GM23338 (cell line): ENCODE measurements around the gene RAB11FIP2. TPM values are rescaled to one million over a fixed set of nuclear protein-coding genes. Genes with fewer than 3 reads are reported as not detected.
"Not testable (repeated sequence)": the region's sequence is repeated elsewhere in the genome, so short reads cannot be mapped to it uniquely, and the experiment has no call there.

Experiments
- ATAC-seq: fragments of 200-7000 bp; cut with Tn5 transposase; 3 replicates; pipeline ENCODE4 v1.9.1; 2020
- DNase-seq: peaks from one replicate; pipeline ENCODE4 v3.0.0-alpha.2; 2015; ENCODE audit warnings: low spot score
- H2AFZ ChIP-seq: fragments of 200-600 bp; sonication (generic); 2 replicates; pipeline ENCODE4 v1.8.0; 2016; ENCODE audit warnings: antibody characterized with exemption, mild to moderate bottlenecking, moderate library complexity
- H3F3A ChIP-seq: fragments of 200-600 bp; sonication (generic); replicated peaks from 2 replicates; pipeline ENCODE4 v1.8.0; 2017; ENCODE audit warnings: antibody characterized with exemption, mixed run types, low read depth
- H3K27ac ChIP-seq: fragments of 200-600 bp; sonication (generic); 2 replicates; pipeline ENCODE4 v1.6.1; 2016; ENCODE audit warnings: low read depth
- H3K27me3 ChIP-seq: fragments of 200-600 bp; sonication (generic); 2 replicates; pipeline ENCODE4 v1.8.0; 2016; ENCODE audit warnings: mild to moderate bottlenecking, mixed run types, moderate library complexity; ENCODE audit not compliant: insufficient read depth
- H3K36me3 ChIP-seq: fragments of 200-600 bp; sonication (generic); 2 replicates; pipeline ENCODE4 v1.8.0; 2016; ENCODE audit warnings: mild to moderate bottlenecking; ENCODE audit not compliant: insufficient read depth
- H3K4me1 ChIP-seq: fragments of 200-600 bp; sonication (generic); 2 replicates; pipeline ENCODE4 v1.8.0; 2016; ENCODE audit warnings: mild to moderate bottlenecking, moderate library complexity; ENCODE audit not compliant: insufficient read depth
- H3K4me2 ChIP-seq: fragments of 200-600 bp; sonication (generic); 2 replicates; pipeline ENCODE4 v1.7.1; 2017; ENCODE audit warnings: mixed run types
- H3K4me3 ChIP-seq: fragments of 200-600 bp; sonication (generic); 2 replicates; pipeline ENCODE4 v1.6.1; 2016; ENCODE audit warnings: mixed run types
- H3K79me2 ChIP-seq: fragments of 200-600 bp; sonication (generic); replicated peaks from 2 replicates; pipeline ENCODE4 v1.8.0; 2017; ENCODE audit warnings: mild to moderate bottlenecking; ENCODE audit not compliant: insufficient read depth
- H3K9me2 ChIP-seq: fragments of 200-600 bp; sonication (generic); 2 replicates; pipeline ENCODE4 v1.8.0; 2017; ENCODE audit not compliant: insufficient read depth
- H4K20me1 ChIP-seq: fragments of 200-600 bp; sonication (generic); replicated peaks from 2 replicates; pipeline ENCODE4 v1.8.0; 2017; ENCODE audit warnings: mild to moderate bottlenecking; ENCODE audit not compliant: insufficient read depth
- H3K27ac Mint-ChIP-seq: 2 replicates; pipeline ENCODE4 v1.8.0; 2020; ENCODE audit warnings: inconsistent platforms, mild to moderate bottlenecking, moderate library complexity, mixed read lengths
- H3K27me3 Mint-ChIP-seq: 3 replicates; pipeline ENCODE4 v1.8.0; 2022; ENCODE audit warnings: low read depth, mild to moderate bottlenecking, moderate library complexity, mixed read lengths, inconsistent platforms; ENCODE audit not compliant: insufficient read depth, poor library complexity
- H3K36me3 Mint-ChIP-seq: 3 replicates; pipeline ENCODE4 v1.8.0; 2021; ENCODE audit warnings: low read depth, mild to moderate bottlenecking, inconsistent platforms, moderate library complexity, mixed read lengths
- H3K4me1 Mint-ChIP-seq: 3 replicates; pipeline ENCODE4 v1.8.0; 2020; ENCODE audit warnings: mild to moderate bottlenecking, inconsistent platforms, mixed read lengths
- H3K4me3 Mint-ChIP-seq: 3 replicates; pipeline ENCODE4 v1.8.0; 2021; ENCODE audit warnings: moderate library complexity, mild to moderate bottlenecking, inconsistent platforms, mixed read lengths
- H3K9me3 Mint-ChIP-seq: 3 replicates; pipeline ENCODE4 v1.8.0; 2020; ENCODE audit warnings: moderate library complexity, mild to moderate bottlenecking, inconsistent platforms, mixed read lengths
- CREB1 ChIP-seq: fragments of 250-450 bp; sonication (Bioruptor Pico); IDR thresholded peaks from 2 replicates; pipeline ENCODE4 v1.5.0; 2020; ENCODE audit warnings: low read depth, mild to moderate bottlenecking, moderate library complexity
- EZH2 ChIP-seq: fragments of 200-600 bp; sonication (generic); IDR thresholded peaks from one replicate; pipeline ENCODE4 v1.8.0; 2017; ENCODE audit warnings: antibody characterized with exemption, mild to moderate bottlenecking, low read depth; ENCODE audit not compliant: unreplicated experiment
- EZH2phosphoT487 ChIP-seq: fragments of 200-600 bp; sonication (generic); IDR thresholded peaks from one replicate; pipeline ENCODE4 v1.8.1; 2018; ENCODE audit warnings: antibody characterized with exemption; ENCODE audit not compliant: unreplicated experiment
- JUNB ChIP-seq: IDR thresholded peaks from one replicate; pipeline ENCODE4 v1.6.1; 2016; ENCODE audit warnings: antibody characterized with exemption; ENCODE audit not compliant: unreplicated experiment
- POLR2AphosphoS5 ChIP-seq: IDR thresholded peaks from 2 replicates; pipeline ENCODE4 v1.6.1; 2016; ENCODE audit warnings: antibody characterized with exemption, low read depth
- STAT1 ChIP-seq: IDR thresholded peaks from one replicate; pipeline ENCODE4 v1.6.1; 2016; ENCODE audit warnings: antibody characterized with exemption; ENCODE audit not compliant: unreplicated experiment
- ZNF114 ChIP-seq: fragments of 250-450 bp; sonication (Bioruptor Pico); IDR thresholded peaks from 2 replicates; pipeline ENCODE4 v1.5.0; 2020; ENCODE audit warnings: mild to moderate bottlenecking, moderate library complexity
- polyA plus RNA-seq: library from polyadenylated mRNA; unstranded; fragments of >200 nt; fragmentation: Nextera tagmentation; extraction: Ambion mirVana; gene quantifications from 2 replicates; pipeline ENCODE4 v1.2.1, GENCODE V29; 2016
- total RNA-seq: library from RNA; depleted of rRNA; stranded (reverse); fragments of >200 nt; shearing (Covaris generic); gene quantifications from 2 replicates; pipeline ENCODE4 v1.2.3, GENCODE V29; 2014
- TF ChIP-seq, protein P1 (sequence below): fragments of 250-450 bp; sonication (Bioruptor Pico); IDR thresholded peaks from 2 replicates; pipeline ENCODE4 v1.5.0; 2020; ENCODE audit warnings: mild to moderate bottlenecking, moderate library complexity
- TF ChIP-seq, protein P2 (sequence below), 2 experiments: fragments of 200-600 bp in 1 of 2; sonication (generic) in 1 of 2; conservative IDR thresholded peaks; 2 replicates each; pipeline versions ENCODE4 v1.5.1 to v1.6.1; 2016 to 2017; ENCODE audit warnings: antibody characterized with exemption in 2 of 2, low read depth in 2 of 2, mild to moderate bottlenecking in 2 of 2, moderate library complexity in 1 of 2

RAB11FIP2 gene
- total and polyA plus RNA-seq, 2 experiments from 2014 or later, result 16.1 to 17.6 TPM

GRCh38 chr10:118072840-118073239, 26.1 kb upstream of the RAB11FIP2 start (continued):
- TF ChIP-seq, protein P1, sequence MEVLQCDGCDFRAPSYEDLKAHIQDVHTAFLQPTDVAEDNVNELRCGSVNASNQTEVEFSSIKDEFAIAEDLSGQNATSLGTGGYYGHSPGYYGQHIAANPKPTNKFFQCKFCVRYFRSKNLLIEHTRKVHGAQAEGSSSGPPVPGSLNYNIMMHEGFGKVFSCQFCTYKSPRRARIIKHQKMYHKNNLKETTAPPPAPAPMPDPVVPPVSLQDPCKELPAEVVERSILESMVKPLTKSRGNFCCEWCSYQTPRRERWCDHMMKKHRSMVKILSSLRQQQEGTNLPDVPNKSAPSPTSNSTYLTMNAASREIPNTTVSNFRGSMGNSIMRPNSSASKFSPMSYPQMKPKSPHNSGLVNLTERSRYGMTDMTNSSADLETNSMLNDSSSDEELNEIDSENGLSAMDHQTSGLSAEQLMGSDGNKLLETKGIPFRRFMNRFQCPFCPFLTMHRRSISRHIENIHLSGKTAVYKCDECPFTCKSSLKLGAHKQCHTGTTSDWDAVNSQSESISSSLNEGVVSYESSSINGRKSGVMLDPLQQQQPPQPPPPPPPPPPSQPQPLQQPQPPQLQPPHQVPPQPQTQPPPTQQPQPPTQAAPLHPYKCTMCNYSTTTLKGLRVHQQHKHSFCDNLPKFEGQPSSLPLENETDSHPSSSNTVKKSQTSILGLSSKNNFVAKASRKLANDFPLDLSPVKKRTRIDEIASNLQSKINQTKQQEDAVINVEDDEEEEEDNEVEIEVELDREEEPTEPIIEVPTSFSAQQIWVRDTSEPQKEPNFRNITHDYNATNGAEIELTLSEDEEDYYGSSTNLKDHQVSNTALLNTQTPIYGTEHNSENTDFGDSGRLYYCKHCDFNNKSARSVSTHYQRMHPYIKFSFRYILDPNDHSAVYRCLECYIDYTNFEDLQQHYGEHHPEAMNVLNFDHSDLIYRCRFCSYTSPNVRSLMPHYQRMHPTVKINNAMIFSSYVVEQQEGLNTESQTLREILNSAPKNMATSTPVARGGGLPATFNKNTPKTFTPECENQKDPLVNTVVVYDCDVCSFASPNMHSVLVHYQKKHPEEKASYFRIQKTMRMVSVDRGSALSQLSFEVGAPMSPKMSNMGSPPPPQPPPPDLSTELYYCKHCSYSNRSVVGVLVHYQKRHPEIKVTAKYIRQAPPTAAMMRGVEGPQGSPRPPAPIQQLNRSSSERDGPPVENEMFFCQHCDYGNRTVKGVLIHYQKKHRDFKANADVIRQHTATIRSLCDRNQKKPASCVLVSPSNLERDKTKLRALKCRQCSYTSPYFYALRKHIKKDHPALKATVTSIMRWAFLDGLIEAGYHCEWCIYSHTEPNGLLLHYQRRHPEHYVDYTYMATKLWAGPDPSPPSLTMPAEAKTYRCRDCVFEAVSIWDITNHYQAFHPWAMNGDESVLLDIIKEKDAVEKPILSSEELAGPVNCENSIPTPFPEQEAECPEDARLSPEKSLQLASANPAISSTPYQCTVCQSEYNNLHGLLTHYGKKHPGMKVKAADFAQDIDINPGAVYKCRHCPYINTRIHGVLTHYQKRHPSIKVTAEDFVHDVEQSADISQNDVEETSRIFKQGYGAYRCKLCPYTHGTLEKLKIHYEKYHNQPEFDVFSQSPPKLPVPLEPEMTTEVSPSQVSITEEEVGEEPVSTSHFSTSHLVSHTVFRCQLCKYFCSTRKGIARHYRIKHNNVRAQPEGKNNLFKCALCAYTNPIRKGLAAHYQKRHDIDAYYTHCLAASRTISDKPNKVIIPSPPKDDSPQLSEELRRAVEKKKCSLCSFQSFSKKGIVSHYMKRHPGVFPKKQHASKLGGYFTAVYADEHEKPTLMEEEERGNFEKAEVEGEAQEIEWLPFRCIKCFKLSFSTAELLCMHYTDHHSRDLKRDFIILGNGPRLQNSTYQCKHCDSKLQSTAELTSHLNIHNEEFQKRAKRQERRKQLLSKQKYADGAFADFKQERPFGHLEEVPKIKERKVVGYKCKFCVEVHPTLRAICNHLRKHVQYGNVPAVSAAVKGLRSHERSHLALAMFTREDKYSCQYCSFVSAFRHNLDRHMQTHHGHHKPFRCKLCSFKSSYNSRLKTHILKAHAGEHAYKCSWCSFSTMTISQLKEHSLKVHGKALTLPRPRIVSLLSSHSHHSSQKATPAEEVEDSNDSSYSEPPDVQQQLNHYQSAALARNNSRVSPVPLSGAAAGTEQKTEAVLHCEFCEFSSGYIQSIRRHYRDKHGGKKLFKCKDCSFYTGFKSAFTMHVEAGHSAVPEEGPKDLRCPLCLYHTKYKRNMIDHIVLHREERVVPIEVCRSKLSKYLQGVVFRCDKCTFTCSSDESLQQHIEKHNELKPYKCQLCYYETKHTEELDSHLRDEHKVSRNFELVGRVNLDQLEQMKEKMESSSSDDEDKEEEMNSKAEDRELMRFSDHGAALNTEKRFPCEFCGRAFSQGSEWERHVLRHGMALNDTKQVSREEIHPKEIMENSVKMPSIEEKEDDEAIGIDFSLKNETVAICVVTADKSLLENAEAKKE (CRISPR knock-in tag), result no peak
- TF ChIP-seq EZH2phosphoT487 (no peak), EZH2 (no peak), STAT1 (no peak), ZNF114 (no peak), JUNB (no peak), CREB1 (CRISPR knock-in tag) (no peak), POLR2AphosphoS5 (no peak)
- TF ChIP-seq, protein P2, sequence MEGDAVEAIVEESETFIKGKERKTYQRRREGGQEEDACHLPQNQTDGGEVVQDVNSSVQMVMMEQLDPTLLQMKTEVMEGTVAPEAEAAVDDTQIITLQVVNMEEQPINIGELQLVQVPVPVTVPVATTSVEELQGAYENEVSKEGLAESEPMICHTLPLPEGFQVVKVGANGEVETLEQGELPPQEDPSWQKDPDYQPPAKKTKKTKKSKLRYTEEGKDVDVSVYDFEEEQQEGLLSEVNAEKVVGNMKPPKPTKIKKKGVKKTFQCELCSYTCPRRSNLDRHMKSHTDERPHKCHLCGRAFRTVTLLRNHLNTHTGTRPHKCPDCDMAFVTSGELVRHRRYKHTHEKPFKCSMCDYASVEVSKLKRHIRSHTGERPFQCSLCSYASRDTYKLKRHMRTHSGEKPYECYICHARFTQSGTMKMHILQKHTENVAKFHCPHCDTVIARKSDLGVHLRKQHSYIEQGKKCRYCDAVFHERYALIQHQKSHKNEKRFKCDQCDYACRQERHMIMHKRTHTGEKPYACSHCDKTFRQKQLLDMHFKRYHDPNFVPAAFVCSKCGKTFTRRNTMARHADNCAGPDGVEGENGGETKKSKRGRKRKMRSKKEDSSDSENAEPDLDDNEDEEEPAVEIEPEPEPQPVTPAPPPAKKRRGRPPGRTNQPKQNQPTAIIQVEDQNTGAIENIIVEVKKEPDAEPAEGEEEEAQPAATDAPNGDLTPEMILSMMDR (conservative IDR thresholded peaks at IDR 0.05; ENCODE audit: low read depth in 2 of 2), result no peak

DNA sequence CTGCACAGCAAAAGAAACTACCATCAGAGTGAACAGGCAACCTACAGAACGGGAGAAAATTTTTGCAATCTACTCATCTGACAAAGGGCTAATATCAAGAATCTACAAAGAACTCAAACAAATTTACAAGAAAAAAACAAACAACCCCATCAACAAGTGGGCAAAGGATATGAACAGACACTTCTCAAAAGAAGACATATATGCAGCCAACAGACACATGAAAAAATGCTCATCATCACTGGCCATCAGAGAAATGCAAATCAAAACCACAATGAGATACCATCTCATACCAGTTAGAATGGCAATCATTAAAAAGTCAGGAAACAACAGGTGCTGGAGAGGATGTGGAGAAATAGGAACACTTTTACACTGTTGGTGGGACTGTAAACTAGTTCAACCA, 20.6 kb upstream of the RAB11FIP2 start:
- not testable (repeated sequence) for H3K4me3 ChIP-seq, DNase-seq, H4K20me1 ChIP-seq, H3K27ac ChIP-seq, H2AFZ ChIP-seq, H3K4me3 Mint-ChIP-seq, H3K27me3 ChIP-seq, H3K9me2 ChIP-seq, H3K79me2 ChIP-seq, H3K27me3 Mint-ChIP-seq, ATAC-seq, H3K4me1 Mint-ChIP-seq, H3K4me2 ChIP-seq, H3K27ac Mint-ChIP-seq, H3F3A ChIP-seq, H3K36me3 Mint-ChIP-seq, H3K9me3 Mint-ChIP-seq, H3K36me3 ChIP-seq
- H3K4me1 ChIP-seq, result peaks cover 14% of the 10 kb centered on the region
